ENCODE results near the gene SNX25. TPM values are rescaled to one million over a fixed set of nuclear protein-coding genes. Genes with fewer than 3 reads are reported as not detected.

The SNX25 gene
- total and polyA plus RNA-seq, 8 donors, result 4.8 to 15.0 (median 10.9) TPM

GRCh38 chr4:185283723-185284122 is 74.3 kb downstream of the SNX25 start:
- Histone ChIP-seq H3K27ac (no peak overlapping the region), H3K27me3 (no peaks in the 10 kb centered on the region), H3K4me3 (no peak overlapping the region), H3K9me3 (no peaks in the 10 kb centered on the region), H3K4me1 (no peaks in the 10 kb centered on the region), H3K36me3 (peaks cover 0 to 3% (median 0%) of the 10 kb centered on the region in 3 donors)
- no peak for DNase-seq
- TF ChIP-seq CTCF (IDR thresholded peaks at IDR 0.05), result no peak
- ATAC-seq, result no peak
- intact Hi-C loops (cut with DNase I), result no loop called here
- no peak for FAIRE-seq

- peaks cover 0 to 8% (median 0%) of the 10 kb centered on the region in 3 donors for H3K36me3 ChIP-seq
- FAIRE-seq (no peak), ATAC-seq (no peak), DNase-seq (no peak)
- H3K27ac ChIP-seq, result no peak overlapping the region
- no peak overlapping the region for H3K4me3 ChIP-seq
- intact Hi-C loops (cut with DNase I), result no loop called here
- 86 to 96% methylated on average over 6 of the region's 6 CpGs for WGBS, 2 donors
- no peak for TF ChIP-seq CTCF (IDR thresholded peaks at IDR 0.05)
- H3K27me3 ChIP-seq, result no peaks in the 10 kb centered on the region
- no peaks in the 10 kb centered on the region for H3K9me3 ChIP-seq
- no peaks in the 10 kb centered on the region for H3K4me1 ChIP-seq
Measured at GRCh38 chr4:185285632-185286393, 76.4 kb downstream of the SNX25 start.

- DNase-seq (no peak), ATAC-seq (no peak), FAIRE-seq (no peak)
- no peaks in the 10 kb centered on the region for H3K9me3 ChIP-seq
- intact Hi-C loops (cut with DNase I), result no loop called here
- no peak overlapping the region for H3K4me3 ChIP-seq
- H3K36me3 ChIP-seq, result peaks cover 0 to 8% (median 0%) of the 10 kb centered on the region in 3 donors
- no peaks in the 10 kb centered on the region for H3K27me3 ChIP-seq
- 72 to 79% methylated on average over 3 of the region's 3 CpGs for WGBS, 2 donors
- no peaks in the 10 kb centered on the region for H3K4me1 ChIP-seq
- no peak for TF ChIP-seq CTCF (IDR thresholded peaks at IDR 0.05)
- H3K27ac ChIP-seq, result no peak overlapping the region
Measured at GRCh38 chr4:185286571-185286970, 77.2 kb downstream of the SNX25 start.

- WGBS, 2 donors, result 91 to 96% methylated on average over 4 of the region's 4 CpGs
- Histone ChIP-seq H3K27ac (no peak overlapping the region), H3K27me3 (no peaks in the 10 kb centered on the region), H3K36me3 (peaks cover 0 to 8% (median 0%) of the 10 kb centered on the region in 3 donors), H3K4me1 (no peaks in the 10 kb centered on the region), H3K9me3 (no peaks in the 10 kb centered on the region), H3K4me3 (no peak overlapping the region)
- TF ChIP-seq CTCF (IDR thresholded peaks at IDR 0.05), result no peak
- FAIRE-seq (no peak), ATAC-seq (no peak), DNase-seq (no peak)
- intact Hi-C loops (cut with DNase I), result no loop called here
Measured at GRCh38 chr4:185287031-185287430, 77.6 kb downstream of the SNX25 start.

GRCh38 chr4:185290018-185290607 is 80.7 kb downstream of the SNX25 start:
- DNase-seq (no peak), ATAC-seq (no peak), FAIRE-seq (no peak)
- no peak for TF ChIP-seq CTCF (IDR thresholded peaks at IDR 0.05)
- H3K27me3 ChIP-seq, result no peaks in the 10 kb centered on the region
- peaks cover 0 to 8% (median 0%) of the 10 kb centered on the region in 3 donors for H3K36me3 ChIP-seq
- 86 to 87% methylated on average over 6 of the region's 6 CpGs for WGBS, 2 donors
- intact Hi-C loops (cut with DNase I), result no loop called here
- no peak overlapping the region for H3K27ac ChIP-seq
- no peaks in the 10 kb centered on the region for H3K4me1 ChIP-seq
- H3K9me3 ChIP-seq, result no peaks in the 10 kb centered on the region
- no peak overlapping the region for H3K4me3 ChIP-seq
